ENCODE results near the gene OGDH. TPM values are rescaled to one million over a fixed set of nuclear protein-coding genes. Genes with fewer than 3 reads are reported as not detected.
"Not testable (repeated sequence)": the region's sequence is repeated elsewhere in the genome, so short reads cannot be mapped to it uniquely, and the experiment has no call there.

OGDH gene
- total RNA-seq = 100 to 1,000 TPM in 3 of 4 donors, 10 to 100 TPM in 1; 98.6 to 146 (median 127) TPM

DNA sequence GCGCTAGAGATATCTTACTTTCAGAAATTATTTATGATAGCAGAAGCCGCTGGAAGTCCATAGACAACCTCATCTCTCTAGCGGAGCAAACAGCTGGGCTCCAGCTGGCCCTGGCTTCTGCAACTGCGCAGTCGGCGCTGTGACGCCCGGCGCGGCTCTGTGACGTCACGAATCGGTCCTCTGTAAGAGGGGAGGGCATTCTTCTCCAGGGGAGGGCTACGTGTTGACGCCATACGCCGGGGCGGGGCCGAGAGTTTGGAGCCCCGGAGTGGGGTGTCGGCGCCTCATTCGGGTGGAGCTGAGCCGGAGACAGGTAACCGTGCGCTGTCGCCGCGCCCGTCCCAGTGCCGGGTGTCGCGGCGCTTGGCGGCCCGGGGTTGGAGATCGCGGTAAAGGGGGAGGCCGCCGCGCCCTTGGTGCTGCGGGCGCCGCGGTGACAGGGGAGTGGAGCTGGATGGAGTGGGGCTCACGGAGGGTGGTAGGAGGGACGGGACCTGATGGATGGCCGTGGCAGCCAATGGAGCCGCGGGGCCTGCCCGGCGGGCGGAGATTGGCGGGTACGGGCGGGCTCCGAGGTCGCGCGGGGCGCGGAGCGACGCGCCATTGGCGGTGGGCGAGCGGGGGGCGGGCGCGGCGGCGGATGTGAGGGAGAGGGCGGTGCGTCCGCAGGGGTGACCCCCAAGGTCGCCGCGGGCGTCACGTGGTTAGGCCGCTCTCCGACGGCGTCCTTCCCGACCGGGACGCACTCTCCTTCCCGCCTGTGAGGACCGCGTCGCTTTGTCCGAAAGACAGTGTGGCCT is at the start of gene OGDH:
Gene OGDH, plus strand, starts transcription at position 287 of the 800 bp plus-strand sequence. CDS start 17,717 bp downstream, outside the sequence.
- Histone ChIP-seq H3K27ac (peak within 1 kb of the TSS; percentile 99), H3K4me3 (peak within 1 kb of the TSS; percentile 81), H3K9me3 (no peaks in the 10 kb centered on the region), H3K4me1 (peaks cover 36% of the 10 kb centered on the region), H3K36me3 (no peaks in the 10 kb centered on the region), H3K27me3 (no peaks in the 10 kb centered on the region)
- peak; percentile 7 to 90 for TF ChIP-seq POLR2A (IDR thresholded peaks at IDR 0.05)
- TF ChIP-seq, protein P1, sequence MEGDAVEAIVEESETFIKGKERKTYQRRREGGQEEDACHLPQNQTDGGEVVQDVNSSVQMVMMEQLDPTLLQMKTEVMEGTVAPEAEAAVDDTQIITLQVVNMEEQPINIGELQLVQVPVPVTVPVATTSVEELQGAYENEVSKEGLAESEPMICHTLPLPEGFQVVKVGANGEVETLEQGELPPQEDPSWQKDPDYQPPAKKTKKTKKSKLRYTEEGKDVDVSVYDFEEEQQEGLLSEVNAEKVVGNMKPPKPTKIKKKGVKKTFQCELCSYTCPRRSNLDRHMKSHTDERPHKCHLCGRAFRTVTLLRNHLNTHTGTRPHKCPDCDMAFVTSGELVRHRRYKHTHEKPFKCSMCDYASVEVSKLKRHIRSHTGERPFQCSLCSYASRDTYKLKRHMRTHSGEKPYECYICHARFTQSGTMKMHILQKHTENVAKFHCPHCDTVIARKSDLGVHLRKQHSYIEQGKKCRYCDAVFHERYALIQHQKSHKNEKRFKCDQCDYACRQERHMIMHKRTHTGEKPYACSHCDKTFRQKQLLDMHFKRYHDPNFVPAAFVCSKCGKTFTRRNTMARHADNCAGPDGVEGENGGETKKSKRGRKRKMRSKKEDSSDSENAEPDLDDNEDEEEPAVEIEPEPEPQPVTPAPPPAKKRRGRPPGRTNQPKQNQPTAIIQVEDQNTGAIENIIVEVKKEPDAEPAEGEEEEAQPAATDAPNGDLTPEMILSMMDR (IDR thresholded peaks at IDR 0.05) = no peak
- peak; percentile 54 for TF ChIP-seq EP300 (IDR thresholded peaks at IDR 0.05)
- TF ChIP-seq POLR2AphosphoS5 (IDR thresholded peaks at IDR 0.05) = peak; percentile 47 to 98 (median 94)
- 0% methylated on average over 28 of the region's 93 CpGs for WGBS
- peak; percentile 99 to 100 for DNase-seq (ENCODE audit: low spot score in 2 of 2)

DNA sequence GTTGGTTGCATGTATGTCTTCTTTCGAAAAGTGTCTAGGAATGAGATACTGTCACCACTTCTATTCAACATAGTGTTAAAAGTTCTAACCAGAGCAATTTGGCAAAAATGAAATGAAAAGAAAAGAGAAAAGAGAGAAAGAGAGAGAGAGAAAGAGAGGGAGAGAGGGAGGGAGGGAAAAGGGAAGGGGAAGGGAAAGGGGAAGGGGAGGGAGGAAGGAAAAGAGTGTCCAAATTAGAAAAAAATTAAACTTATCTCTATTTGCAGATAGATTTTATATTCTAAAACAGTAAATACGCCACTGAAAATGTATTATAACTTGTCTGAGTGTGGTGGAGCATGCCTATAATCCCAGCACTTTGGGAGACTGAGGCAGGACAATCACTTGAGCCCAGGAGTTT is 48.9 kb upstream of the OGDH start:
- Histone ChIP-seq H3K9me3 (no peaks in the 10 kb centered on the region), H3K27me3 (no peaks in the 10 kb centered on the region), H3K4me1 (no peaks in the 10 kb centered on the region), H3K4me3 (no peak overlapping the region), H3K27ac (no peak overlapping the region), H3K36me3 (no peaks in the 10 kb centered on the region)
- no peak for TF ChIP-seq EP300 (IDR thresholded peaks at IDR 0.05)
- no peak for TF ChIP-seq POLR2AphosphoS5 (IDR thresholded peaks at IDR 0.05)
- TF ChIP-seq, protein P1 (IDR thresholded peaks at IDR 0.05) = no peak
- no peak for TF ChIP-seq POLR2A (IDR thresholded peaks at IDR 0.05)
- 89% methylated on average over 2 of the region's 2 CpGs for WGBS
- no peak for DNase-seq (ENCODE audit: low spot score in 2 of 2)

DNA sequence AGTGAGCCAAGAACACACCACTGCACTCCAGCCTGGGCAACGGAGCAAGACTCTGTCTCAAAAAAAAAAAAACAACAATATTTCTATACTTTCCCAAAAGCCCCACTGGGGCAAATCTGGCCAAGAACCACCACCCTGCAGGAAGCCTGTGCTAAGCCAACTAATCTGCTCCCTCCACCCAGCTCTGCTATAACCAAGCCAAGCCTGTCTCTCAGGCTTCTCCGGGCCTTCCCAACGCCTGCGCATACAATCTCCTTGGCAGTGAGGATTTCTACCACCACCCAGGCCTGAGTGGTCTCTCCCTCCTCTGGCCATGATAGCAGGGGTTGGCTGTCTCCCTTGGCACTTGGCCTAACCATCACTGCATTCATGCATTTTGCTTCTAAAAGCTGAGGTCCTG is 46.9 kb upstream of the OGDH start:
- no peak overlapping the region for H3K27ac ChIP-seq
- peaks cover 7% of the 10 kb centered on the region for H3K36me3 ChIP-seq
- no peaks in the 10 kb centered on the region for H3K9me3 ChIP-seq
- no peaks in the 10 kb centered on the region for H3K4me1 ChIP-seq
- WGBS = 52% methylated on average over 4 of the region's 4 CpGs
- TF ChIP-seq, protein P1 (IDR thresholded peaks at IDR 0.05) = no peak
- TF ChIP-seq EP300 (IDR thresholded peaks at IDR 0.05) (no peak), POLR2AphosphoS5 (IDR thresholded peaks at IDR 0.05) (no peak), POLR2A (IDR thresholded peaks at IDR 0.05) (no peak)
- H3K27me3 ChIP-seq = no peaks in the 10 kb centered on the region
- peak in 1 of 2 donors; percentile 58 for DNase-seq (ENCODE audit: low spot score in 2 of 2)
- H3K4me3 ChIP-seq = no peak overlapping the region

DNA sequence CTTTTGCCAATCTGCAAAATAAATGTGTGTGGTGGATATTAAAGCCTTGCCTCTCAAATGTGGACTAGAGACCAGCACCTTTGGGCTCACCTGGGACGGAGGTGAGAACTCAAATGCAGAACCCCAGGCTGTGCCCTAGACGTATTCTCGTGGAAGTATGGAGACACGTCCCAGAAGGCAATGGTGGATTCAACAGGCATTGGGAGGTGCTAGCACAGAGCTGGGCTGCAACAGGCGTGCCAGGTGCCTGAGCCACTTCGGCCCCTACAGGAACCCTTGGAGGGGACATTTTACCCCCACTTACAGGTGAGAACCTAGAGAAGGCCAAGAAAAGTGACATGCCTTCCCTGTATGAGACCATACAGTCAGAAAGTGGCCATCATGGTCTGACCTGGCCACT is 44.9 kb upstream of the OGDH start:
- no peaks in the 10 kb centered on the region for H3K9me3 ChIP-seq
- TF ChIP-seq EP300 (IDR thresholded peaks at IDR 0.05) = no peak
- no peak for TF ChIP-seq POLR2AphosphoS5 (IDR thresholded peaks at IDR 0.05)
- TF ChIP-seq, protein P1 (IDR thresholded peaks at IDR 0.05) = no peak
- no peak overlapping the region for H3K4me3 ChIP-seq
- no peak overlapping the region for H3K27ac ChIP-seq
- H3K36me3 ChIP-seq = peaks cover 25% of the 10 kb centered on the region
- H3K27me3 ChIP-seq = no peaks in the 10 kb centered on the region
- no peaks in the 10 kb centered on the region for H3K4me1 ChIP-seq
- WGBS = 76% methylated on average over 6 of the region's 6 CpGs
- peak in 1 of 2 donors; percentile 53 for DNase-seq (ENCODE audit: low spot score in 2 of 2)

DNA sequence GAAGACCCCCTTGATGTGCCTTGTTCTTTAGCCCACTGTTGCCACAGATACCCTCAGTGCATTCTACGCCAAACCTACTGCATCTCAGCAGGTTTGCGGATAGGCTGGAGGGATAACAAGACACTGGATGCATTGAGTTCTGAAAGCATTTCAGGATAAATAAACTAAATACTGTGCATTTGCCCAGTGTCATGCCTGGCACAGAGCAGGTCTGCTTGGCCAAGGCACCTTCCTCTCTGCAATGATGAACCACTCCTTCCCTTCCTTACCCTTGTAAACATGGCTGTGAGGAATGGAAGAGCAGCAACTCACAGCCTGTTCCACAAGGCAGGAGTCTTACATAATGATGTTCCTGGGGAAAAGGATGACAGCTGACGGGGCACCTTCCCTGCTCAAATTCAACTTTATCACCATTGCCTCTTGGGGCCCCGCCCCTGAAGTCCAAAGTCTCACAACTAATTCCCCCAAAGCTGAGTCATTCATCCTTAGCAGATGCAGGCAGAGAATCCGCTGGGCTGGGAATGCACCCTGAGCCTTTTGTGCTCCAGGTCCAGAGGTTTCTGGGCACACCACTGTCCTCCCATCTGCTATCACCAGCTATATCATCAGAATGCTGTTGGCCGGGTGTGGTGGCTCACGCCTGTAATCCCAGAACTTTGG is 44.3 kb upstream of the OGDH start:
- peaks cover 31% of the 10 kb centered on the region for H3K36me3 ChIP-seq
- TF ChIP-seq POLR2A (IDR thresholded peaks at IDR 0.05) (no peak), EP300 (IDR thresholded peaks at IDR 0.05) (no peak), POLR2AphosphoS5 (IDR thresholded peaks at IDR 0.05) (no peak)
- TF ChIP-seq, protein P1 (IDR thresholded peaks at IDR 0.05) = no peak
- H3K4me1 ChIP-seq = no peaks in the 10 kb centered on the region
- peak in 1 of 2 donors; percentile 35 for DNase-seq (ENCODE audit: low spot score in 2 of 2)
- no peak overlapping the region for H3K27ac ChIP-seq
- H3K9me3 ChIP-seq = no peaks in the 10 kb centered on the region
- H3K4me3 ChIP-seq = no peak overlapping the region
- WGBS = 93% methylated on average over 7 of the region's 7 CpGs
- no peaks in the 10 kb centered on the region for H3K27me3 ChIP-seq

DNA sequence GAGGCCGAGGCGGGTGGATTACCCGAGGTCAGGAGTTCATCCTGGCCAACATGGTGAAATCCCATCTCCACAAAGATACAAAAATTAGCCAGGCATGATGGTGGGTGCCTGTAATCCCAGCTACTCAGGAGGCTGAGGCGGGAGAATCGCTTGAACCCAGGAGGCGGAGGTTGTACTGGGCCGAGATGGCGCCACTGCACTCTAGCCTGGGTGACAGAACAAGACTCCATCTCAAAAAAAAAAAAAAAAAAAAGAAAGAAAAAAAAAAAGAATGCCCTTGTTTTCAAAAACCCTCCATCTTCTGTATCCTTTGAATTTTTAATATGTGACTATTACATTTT is 43.8 kb upstream of the OGDH start:
- not testable (repeated sequence) for H3K27ac ChIP-seq; DNase-seq (ENCODE audit: low spot score in 2 of 2); H3K4me1 ChIP-seq; H3K4me3 ChIP-seq; H3K9me3 ChIP-seq; H3K27me3 ChIP-seq
- 93% methylated on average over 7 of the region's 8 CpGs for WGBS
- H3K36me3 ChIP-seq = peaks cover 36% of the 10 kb centered on the region

All from suprapubic skin (tissue), 4 donors.